G401.6 (cell line): ENCODE data around the gene ANHX.
A peak's percentile ranks its signal among the peaks of the same experiment; 100 is the strongest.

Experiments used
- FAIRE-seq: peaks from 2 replicates; lab custom pipeline; 2012; peaks lifted over from hg19 to GRCh38; lab: Jason Lieb, UNC

The ANHX gene

GRCh38 chr12:133202493-133203343, 33.0 kb downstream of the ANHX start:
- no peak for FAIRE-seq

GRCh38 chr12:133201888-133202287, 33.8 kb downstream of the ANHX start:
- no peak for FAIRE-seq

- no peak for FAIRE-seq
Observed at GRCh38 chr12:133192847-133193246, 42.8 kb downstream of the ANHX start.

GRCh38 chr12:133190176-133190575, 45.5 kb downstream of the ANHX start:
- no peak for FAIRE-seq

- peak; percentile 92 for FAIRE-seq
Observed at GRCh38 chr12:133181238-133181959, 54.3 kb downstream of the ANHX start, which contains the start of gene ZNF268. Gene ZNF268 (plus strand): TSS chr12:133181495. CDS start chr12:133181998, 503 bp downstream.

GRCh38 chr12:133180669-133181068, 55.0 kb downstream of the ANHX start:
- FAIRE-seq: no peak

GRCh38 chr12:133174901-133175300, 60.8 kb downstream of the ANHX start:
- no peak for FAIRE-seq

GRCh38 chr12:133172491-133172890, 63.2 kb downstream of the ANHX start:
- FAIRE-seq: no peak
